Activated CD4-positive, alpha-beta T cell treated with anti-CD3 and anti-CD28 coated beads for 4 hours (primary cell): Measurements from ENCODE around the gene MAN1A1.
"Not testable (repeated sequence)": the region's sequence is repeated elsewhere in the genome, so short reads cannot be mapped to it uniquely, and the experiment has no call there.

Experiments used
- DNase-seq, 2 donors: peaks; one replicate each; pipeline ENCODE4 v3.0.0-alpha.2; 2020

The MAN1A1 gene

DNA sequence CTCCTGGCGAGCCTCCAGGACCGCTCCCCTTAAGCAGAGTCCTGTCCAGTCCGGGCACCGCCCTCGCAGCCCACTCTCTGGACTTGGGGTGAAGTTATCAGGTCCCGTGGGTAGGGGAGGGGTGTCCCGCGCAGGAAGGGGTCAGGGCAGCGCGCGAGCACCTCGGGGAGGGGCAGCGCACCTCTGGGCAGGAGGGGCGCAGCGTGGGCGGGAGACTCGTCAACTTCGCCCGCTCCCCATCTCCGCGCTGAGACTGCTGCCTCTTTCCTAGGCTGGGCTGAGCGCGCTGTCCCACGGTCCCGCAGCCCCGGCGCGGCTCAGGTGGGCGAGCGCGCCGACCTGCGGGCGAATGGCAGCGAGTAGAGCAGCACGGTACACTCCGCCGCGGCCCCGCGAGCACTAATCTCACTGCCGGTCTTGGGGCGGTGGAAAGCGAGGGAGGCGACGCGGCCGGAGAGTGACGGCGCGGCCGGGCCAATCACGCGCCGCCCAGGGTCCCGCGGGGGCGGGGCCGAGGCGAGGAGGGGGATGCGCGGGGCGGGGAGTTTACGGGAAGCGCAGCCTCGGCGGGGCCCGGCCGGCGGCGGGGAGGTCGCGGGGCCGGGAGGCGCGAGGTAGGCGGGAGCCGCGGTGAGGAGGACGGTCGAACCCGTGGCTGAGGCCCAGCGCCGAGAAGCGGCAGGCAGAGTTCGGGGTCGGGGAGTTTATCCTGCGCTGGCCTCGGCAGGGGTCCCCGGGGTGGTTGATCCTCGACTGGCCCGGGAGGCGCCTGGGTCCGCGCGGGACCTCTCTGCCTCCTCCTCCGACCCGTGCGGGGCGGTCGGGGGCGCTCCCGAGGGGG lies at the start of gene MAN1A1:
Gene MAN1A1, minus strand, starts transcription at position 401 of the 841 bp plus-strand sequence. CDS start 696 bp downstream, outside the sequence.
- DNase-seq, result peak; percentile 86 to 87

DNA sequence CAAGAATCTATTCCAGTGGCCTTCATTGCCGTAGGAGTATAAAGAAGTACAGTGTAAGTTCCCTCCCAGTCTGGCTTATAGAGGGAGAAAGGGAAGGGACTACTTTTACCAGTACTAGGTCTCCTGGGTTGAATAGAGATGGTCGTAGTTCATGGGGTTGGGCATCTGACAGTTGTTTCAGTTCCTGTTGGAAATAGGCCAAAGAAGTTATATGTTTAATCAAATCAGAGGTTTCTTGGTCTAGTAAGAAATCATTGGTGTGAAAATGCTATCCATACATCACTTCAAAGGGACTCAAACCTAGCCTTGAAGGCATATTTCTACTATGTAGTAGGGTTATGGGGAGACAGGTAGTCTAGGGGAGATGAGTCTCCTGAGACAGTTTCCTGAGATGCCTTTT lies 45.6 kb upstream of the MAN1A1 start:
- no peak for DNase-seq

GRCh38 chr6:119390247-119390793 lies 40.8 kb upstream of the MAN1A1 start:
- no peak for DNase-seq

- no peak for DNase-seq
Observed at GRCh38 chr6:119385994-119386393, 36.4 kb upstream of the MAN1A1 start.

- DNase-seq, result no peak
Observed at GRCh38 chr6:119384444-119384843, 34.9 kb upstream of the MAN1A1 start.

GRCh38 chr6:119379809-119380208 lies 30.2 kb upstream of the MAN1A1 start:
- DNase-seq, result no peak

- DNase-seq, result not testable (repeated sequence)
Observed at GRCh38 chr6:119377043-119377442, 27.5 kb upstream of the MAN1A1 start.

GRCh38 chr6:119370080-119370479 lies 20.5 kb upstream of the MAN1A1 start:
- DNase-seq, result no peak

DNA sequence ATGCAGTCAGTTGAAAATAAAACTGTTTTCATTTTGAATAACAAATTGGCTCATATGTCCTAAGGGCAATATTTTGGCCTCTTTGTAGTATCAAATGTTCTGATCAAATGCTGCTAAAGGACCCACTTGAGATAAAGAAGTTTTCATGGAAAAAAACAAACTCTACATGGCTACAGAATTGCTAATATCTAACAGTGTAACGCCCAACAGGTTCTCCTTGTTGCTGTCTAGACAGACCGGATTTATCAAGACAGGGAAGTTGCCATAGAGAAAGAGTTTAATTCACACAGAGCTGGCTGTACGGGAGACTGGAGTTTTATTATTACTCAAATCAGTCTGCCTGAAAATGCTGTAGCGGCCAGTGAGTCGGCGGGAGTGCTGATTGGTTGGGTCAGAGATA lies 19.4 kb upstream of the MAN1A1 start:
- no peak for DNase-seq

DNA sequence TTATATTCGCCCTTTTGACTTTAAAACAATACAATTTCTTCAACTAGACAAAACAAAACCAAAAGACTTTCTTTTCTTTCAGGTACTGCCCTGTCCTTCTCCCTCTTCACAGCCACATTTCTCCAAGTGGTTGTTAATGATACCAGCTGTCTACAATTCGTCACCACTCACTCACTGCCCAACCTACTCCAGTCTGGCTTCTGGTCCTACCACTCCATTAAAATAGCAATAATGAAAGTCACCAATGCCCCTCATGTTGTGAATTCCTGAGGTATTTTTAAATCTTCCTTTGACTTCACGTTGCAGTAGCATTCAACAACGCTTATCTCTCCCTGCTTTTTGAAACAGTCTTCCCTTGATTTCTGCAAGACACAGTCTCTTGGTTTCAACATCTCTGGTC lies 11.6 kb upstream of the MAN1A1 start:
- DNase-seq, result no peak

DNA sequence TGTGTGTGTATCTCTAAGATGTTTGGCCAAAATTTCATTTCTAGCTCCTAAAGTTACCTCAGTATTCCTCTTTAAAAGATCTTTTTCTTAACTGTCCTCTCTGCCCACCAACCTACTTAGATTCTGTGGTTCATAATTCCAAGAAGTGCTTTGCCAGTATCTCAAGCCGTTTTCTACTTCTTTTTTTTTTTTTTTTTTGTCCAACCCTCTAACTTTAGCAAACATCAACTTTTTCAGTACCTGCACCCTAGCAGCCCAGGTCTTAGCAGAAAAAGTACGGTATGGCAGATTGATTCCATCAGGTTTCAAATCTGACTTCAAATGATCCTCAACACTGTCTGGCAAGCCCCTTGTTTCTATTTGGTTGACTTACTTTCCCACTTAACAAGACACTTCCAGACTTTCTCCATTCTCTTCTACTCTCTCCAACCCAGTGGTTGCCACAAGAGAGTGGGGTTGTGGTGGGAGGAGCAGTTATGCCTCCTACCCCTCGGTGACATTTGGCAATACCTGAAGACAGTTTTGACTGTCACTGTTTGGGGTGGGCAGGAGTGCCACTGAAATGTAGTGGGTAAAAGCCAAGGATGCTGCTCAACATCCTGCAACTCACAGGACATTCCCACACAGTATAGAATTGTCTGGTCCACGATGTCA lies 10.8 kb upstream of the MAN1A1 start:
- no peak for DNase-seq

DNA sequence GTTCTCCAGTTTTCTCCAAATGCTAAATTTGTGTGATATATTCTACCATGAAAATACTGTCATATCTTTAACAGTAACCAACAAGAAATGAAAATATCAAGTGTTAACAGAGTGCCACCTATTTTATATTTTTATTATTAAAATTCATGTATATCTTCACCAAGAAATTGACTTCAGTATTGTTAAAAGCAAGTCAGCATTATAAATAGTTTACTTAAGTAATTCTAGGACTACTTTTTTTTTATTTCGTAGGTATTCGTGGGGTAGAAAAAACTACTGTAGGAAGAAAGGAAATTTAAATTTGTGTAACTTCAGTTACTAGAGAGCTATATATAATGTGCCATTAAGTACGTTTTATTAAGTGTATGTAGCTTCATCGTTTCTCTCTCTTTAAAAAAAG lies 6.3 kb upstream of the MAN1A1 start:
- DNase-seq, result no peak

DNA sequence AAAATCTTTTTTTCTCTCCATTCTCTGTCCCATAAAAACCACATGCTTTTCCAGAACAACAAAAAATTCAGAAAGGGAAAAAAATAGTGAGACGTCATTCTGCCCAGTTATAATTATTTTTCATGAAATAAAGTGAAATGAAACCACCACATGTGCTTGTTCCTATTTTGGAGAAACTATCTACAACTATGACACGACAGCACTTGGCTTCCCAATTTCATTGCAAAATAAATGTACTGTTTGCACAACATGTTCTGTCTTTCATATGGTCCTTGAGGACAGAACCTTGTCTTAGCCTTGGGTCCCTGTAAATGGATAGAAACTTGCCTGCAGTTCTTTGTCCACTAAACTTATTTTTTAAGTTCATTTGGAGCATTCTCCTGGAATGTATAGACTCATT lies 5.6 kb upstream of the MAN1A1 start:
- no peak for DNase-seq

GRCh38 chr6:119353696-119354095 lies 4.1 kb upstream of the MAN1A1 start:
- DNase-seq, result no peak

GRCh38 chr6:119352001-119352400 lies 2.4 kb upstream of the MAN1A1 start:
- DNase-seq, result no peak

DNA sequence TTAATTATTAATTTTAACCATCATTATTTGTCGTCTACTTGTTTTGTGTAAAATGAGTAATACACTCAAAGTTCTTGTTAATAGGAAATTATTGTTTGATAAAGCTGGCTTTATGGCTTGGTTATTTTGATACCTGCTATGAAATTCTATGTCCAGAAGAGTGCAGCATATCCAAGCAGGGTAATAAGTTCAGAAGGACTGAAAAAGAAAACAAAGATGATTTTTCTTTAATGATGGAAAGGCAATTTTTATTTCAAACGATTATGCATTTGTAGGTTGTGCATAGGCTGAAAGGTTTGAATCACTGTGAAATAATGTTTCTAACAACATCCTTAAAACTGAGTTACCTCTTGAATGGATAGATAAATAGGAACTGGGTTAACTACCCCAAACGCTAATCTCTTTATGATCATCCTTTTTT lies 1.4 kb upstream of the MAN1A1 start:
- DNase-seq, result no peak

GRCh38 chr6:119350202-119350951 lies 816 bp upstream of the MAN1A1 start:
- peak; percentile 57 to 61 for DNase-seq

DNA sequence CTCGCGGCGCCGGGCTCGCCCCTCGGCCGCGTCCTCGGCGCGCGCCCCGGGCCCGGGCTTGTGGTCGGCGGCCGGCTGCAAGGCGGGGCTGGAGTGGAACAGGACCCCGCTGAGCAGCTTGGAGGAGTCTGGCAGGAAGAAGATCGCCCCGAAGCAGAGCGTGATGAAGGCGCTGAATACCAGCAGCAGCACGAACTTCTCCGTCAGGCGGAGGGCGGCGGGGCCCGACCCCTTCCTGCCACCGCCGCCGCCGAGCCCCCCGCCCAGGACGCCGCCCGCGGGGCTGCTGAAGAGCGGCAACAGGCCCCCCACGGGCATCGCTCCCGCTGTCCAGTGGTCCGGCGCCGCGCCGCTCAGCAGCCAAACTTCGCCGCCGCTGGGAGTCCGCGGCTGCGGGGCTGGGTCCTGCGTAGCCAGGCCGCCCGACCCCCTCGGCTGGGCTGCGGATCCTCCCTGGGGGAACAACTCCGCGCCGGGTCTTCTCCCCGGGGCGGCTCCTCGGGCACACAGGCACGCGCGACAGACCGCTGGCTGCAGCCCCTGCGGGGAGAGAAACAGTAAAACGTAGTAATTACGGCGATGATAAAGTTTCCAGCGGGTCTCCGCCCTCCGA lies 707 bp downstream of the MAN1A1 start:
- peak; percentile 25 to 26 for DNase-seq

- peak; percentile 24 to 28 for DNase-seq
Observed at GRCh38 chr6:119348096-119348747, 1.3 kb downstream of the MAN1A1 start.

DNA sequence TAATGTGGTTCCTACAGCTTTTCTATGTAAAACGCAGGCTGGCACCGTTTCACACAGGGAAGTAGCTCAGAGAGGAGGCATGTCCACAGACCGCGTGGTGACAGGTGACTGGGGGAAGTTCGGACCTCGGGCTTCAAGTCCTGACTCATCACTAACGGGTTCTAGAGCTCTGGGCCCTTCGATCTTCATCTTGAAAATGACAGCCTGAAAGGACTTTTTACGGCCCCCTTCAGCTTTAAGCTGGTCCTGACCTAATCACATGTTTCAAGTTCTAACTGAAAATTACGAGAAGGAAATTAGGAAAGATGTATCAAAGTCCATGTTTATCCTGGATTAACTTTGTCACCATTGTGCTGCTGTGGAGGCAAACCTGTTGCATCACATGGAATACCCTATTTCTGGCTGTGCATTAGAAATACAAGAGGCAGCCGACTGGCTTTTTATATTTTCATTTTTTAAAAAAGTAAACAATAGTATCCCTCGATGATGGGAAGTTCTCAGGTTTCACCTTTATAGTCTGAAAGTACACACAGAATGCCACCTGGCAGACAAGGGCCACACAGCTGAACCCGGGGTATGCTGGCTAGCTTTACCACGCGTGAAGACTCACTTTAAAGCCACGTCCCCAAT lies 2.0 kb downstream of the MAN1A1 start:
- peak; percentile 7 to 14 for DNase-seq

DNA sequence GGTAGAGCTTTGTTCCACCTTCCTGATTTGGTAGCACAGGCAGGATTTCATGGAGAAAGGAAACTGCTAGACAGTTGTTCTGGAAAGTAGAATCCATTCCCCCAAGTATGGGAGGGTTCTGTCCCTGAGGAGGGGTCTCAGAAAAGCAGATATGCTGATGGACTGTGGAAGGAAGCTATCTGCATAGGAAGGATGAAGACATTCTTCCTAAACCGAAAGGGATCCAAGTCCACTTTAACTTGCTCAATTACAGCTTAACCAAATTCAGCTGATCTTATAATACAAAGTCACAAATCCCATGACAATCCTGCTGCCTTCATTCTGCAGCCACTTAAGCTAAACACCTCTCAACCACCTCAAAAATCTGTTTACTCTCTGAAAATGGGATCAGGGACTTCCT lies 2.6 kb downstream of the MAN1A1 start:
- no peak for DNase-seq

DNA sequence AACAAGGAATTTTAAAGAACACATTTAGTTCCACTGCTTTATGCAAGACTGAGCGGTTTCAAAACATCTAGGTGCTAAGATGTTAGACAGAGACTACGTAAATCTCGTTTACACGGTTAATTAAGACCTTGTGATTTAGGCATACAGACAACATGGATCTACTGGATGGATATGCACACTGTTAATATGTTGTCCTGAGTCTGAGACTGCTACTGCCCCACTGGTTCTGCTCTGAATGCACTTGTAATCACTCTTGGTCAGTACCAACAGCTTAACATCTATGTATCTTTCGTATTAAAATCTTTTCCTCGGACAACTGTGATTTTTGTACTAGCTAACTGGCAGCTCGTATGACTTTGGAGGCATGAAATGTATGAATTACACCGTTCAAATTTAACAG lies 3.1 kb downstream of the MAN1A1 start:
- no peak for DNase-seq
